Measurements from ENCODE around the gene EME1. TPM values are rescaled to one million over a fixed set of nuclear protein-coding genes. Genes with fewer than 3 reads are reported as not detected.

Gene EME1
- total and polyA plus RNA-seq, 2 of the 4 experiments (the other 2 are of a cell fraction) = 9.1 to 9.4 TPM

DNA sequence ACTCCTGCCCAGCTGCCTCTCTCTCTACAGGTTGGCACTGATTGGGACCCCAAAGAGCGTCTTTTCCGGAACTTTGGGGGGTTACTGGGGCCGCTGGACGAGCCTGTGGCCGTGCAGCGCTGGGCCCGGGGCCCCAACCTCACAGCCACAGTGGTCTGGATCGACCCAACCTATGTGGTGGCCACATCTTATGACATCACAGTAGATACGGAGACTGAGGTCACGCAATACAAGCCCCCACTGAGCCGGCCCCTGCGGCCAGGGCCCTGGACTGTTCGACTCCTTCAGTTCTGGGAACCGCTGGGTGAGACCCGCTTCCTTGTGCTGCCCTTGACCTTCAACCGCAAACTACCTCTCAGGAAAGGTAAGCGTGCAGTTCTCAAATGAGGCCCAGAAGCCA is 14.9 kb upstream of the EME1 start:
- Histone ChIP-seq H3K9me1 (ENCODE audit: insufficient read depth, low read length) (no peaks in the 10 kb centered on the region), H3K4me3 (ENCODE audit: insufficient read depth, low read depth, low read length) (no peak overlapping the region), H3K9me3 (ENCODE audit: control insufficient read depth, insufficient read depth, low read length) (no peaks in the 10 kb centered on the region), H2AK5ac (ENCODE audit: low read depth, low read length) (no peak overlapping the region), H2BK120ac (ENCODE audit: low read depth, low read length) (no peak overlapping the region), H4K5ac (ENCODE audit: low read depth, low read length) (no peak overlapping the region), H3K27ac (ENCODE audit: insufficient read depth, low read length) (no peak overlapping the region), H2AFZ (replicated peaks; ENCODE audit: low read length, poor library complexity) (no peak overlapping the region), H3K4ac (ENCODE audit: low read depth, low read length) (no peak overlapping the region), H4K8ac (ENCODE audit: low read depth in 2 of 2, low read length in 2 of 2) (no peak overlapping the region), H3K14ac (replicated peaks; ENCODE audit: low read depth, low read length) (no peak overlapping the region), H2BK15ac (ENCODE audit: low read depth, low read length) (no peak overlapping the region), H3K23ac (ENCODE audit: low read depth, low read length) (no peak overlapping the region), H3K18ac (ENCODE audit: low read depth, low read length) (no peak overlapping the region), H3K9ac (ENCODE audit: low read depth, low read length) (no peak overlapping the region), H2AK9ac (replicated peaks; ENCODE audit: low read depth, low read length, poor library complexity) (no peak overlapping the region), H3K4me2 (ENCODE audit: low read depth, low read length) (no peak overlapping the region), H3K4me1 (ENCODE audit: control insufficient read depth, insufficient read depth, low read length) (no peaks in the 10 kb centered on the region), H3K36me3 (ENCODE audit: control insufficient read depth, insufficient read depth, low read length) (peaks cover 62% of the 10 kb centered on the region), H4K91ac (ENCODE audit: insufficient read depth, low read depth, low read length) (no peak overlapping the region), H4K20me1 (ENCODE audit: insufficient read depth, low read length) (peaks cover 8% of the 10 kb centered on the region; the same call in 1 of the 2 replicates), H2BK5ac (ENCODE audit: low read depth, low read length, poor library complexity, severe bottlenecking) (no peak overlapping the region), H3K79me1 (ENCODE audit: low read depth in 1 of 2, low read length in 2 of 2) (peaks cover 3% of the 10 kb centered on the region in 2 experiments; a peak in 2 of 4 replicates), H3K56ac (ENCODE audit: extremely low read depth, insufficient read depth, low read length) (no peak overlapping the region), H3K27me3 (ENCODE audit: control insufficient read depth, insufficient read depth, low read length) (no peaks in the 10 kb centered on the region), H2BK20ac (ENCODE audit: low read depth, low read length) (no peak overlapping the region)
- in situ Hi-C loops (cut with MboI; ENCODE audit: low sequenced_read_pairs) (no loop called here), dilution Hi-C loops (cut with HindIII; ENCODE audit: low sequenced_read_pairs, unreplicated experiment) (no loop called here), intact Hi-C loops (cut with micrococcal nuclease) (no loop called here)
- WGBS, 2 experiments (ENCODE audit: extremely low coverage in 2 of 2, insufficient read length in 1 of 2) = 89% methylated on average over 9 of the region's 17 CpGs; no CpG with 5 or more reads in 1 of the 2 experiments
- DNase-seq (no peak), ATAC-seq (ENCODE audit: low read depth) (no peak)
- no TSS peak for BruUV-seq (replicated peaks)
- TF ChIP-seq, protein P1, sequence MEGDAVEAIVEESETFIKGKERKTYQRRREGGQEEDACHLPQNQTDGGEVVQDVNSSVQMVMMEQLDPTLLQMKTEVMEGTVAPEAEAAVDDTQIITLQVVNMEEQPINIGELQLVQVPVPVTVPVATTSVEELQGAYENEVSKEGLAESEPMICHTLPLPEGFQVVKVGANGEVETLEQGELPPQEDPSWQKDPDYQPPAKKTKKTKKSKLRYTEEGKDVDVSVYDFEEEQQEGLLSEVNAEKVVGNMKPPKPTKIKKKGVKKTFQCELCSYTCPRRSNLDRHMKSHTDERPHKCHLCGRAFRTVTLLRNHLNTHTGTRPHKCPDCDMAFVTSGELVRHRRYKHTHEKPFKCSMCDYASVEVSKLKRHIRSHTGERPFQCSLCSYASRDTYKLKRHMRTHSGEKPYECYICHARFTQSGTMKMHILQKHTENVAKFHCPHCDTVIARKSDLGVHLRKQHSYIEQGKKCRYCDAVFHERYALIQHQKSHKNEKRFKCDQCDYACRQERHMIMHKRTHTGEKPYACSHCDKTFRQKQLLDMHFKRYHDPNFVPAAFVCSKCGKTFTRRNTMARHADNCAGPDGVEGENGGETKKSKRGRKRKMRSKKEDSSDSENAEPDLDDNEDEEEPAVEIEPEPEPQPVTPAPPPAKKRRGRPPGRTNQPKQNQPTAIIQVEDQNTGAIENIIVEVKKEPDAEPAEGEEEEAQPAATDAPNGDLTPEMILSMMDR (conservative IDR thresholded peaks at IDR 0.05; ENCODE audit: low read depth, low read length) = no peak
- TF ChIP-seq, protein P2, sequence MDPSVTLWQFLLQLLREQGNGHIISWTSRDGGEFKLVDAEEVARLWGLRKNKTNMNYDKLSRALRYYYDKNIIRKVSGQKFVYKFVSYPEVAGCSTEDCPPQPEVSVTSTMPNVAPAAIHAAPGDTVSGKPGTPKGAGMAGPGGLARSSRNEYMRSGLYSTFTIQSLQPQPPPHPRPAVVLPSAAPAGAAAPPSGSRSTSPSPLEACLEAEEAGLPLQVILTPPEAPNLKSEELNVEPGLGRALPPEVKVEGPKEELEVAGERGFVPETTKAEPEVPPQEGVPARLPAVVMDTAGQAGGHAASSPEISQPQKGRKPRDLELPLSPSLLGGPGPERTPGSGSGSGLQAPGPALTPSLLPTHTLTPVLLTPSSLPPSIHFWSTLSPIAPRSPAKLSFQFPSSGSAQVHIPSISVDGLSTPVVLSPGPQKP (IDR thresholded peaks at IDR 0.05; ENCODE audit: borderline replicate concordance, low read depth, low read length) = no peak
- TF ChIP-seq, protein P3, sequence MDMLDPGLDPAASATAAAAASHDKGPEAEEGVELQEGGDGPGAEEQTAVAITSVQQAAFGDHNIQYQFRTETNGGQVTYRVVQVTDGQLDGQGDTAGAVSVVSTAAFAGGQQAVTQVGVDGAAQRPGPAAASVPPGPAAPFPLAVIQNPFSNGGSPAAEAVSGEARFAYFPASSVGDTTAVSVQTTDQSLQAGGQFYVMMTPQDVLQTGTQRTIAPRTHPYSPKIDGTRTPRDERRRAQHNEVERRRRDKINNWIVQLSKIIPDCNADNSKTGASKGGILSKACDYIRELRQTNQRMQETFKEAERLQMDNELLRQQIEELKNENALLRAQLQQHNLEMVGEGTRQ (IDR thresholded peaks at IDR 0.05; ENCODE audit: low read depth, low read length) = no peak
- TF ChIP-seq RAD21 (IDR thresholded peaks at IDR 0.05; ENCODE audit: low read length) = no peak
- no peak for TF ChIP-seq SMC3 (IDR thresholded peaks at IDR 0.05; ENCODE audit: low read depth, low read length)
- no peak for TF ChIP-seq BHLHE40 (IDR thresholded peaks at IDR 0.05; ENCODE audit: low read depth, low read length)
- no peak for TF ChIP-seq CEBPB (IDR thresholded peaks at IDR 0.05; ENCODE audit: low read depth, low read length)
- no peak for TF ChIP-seq POLR2A (IDR thresholded peaks at IDR 0.05; ENCODE audit: low read depth, low read length)
- TF ChIP-seq MXI1 (IDR thresholded peaks at IDR 0.05; ENCODE audit: borderline replicate concordance, low read depth, low read length) = no peak
- ChIA-PET CTCF (no interaction called here), POLR2A (ENCODE audit: unreplicated experiment) (no interaction called here)
